HUES48 (cell line): ENCODE results near the gene FAM180B.
"Not testable (repeated sequence)": the region's sequence is repeated elsewhere in the genome, so short reads cannot be mapped to it uniquely, and the experiment has no call there.

Source experiments
- H3K27ac ChIP-seq: one replicate; pipeline ENCODE4 v1.7.0; 2013; ENCODE audit warnings: low read depth, low read length, inconsistent platforms
- H3K27me3 ChIP-seq: 2 replicates; pipeline ENCODE4 v1.6.1; 2013; ENCODE audit warnings: mild to moderate bottlenecking, low read length; ENCODE audit not compliant: control insufficient read depth, insufficient read depth
- H3K36me3 ChIP-seq: 2 replicates; pipeline ENCODE4 v1.6.1; 2013; ENCODE audit warnings: low read length; ENCODE audit not compliant: control insufficient read depth, insufficient read depth
- H3K4me1 ChIP-seq: 2 replicates; pipeline ENCODE4 v1.6.1; 2013; ENCODE audit warnings: mild to moderate bottlenecking, low read length; ENCODE audit not compliant: control insufficient read depth, insufficient read depth
- H3K4me3 ChIP-seq: 2 replicates; pipeline ENCODE4 v1.5.1; 2013; ENCODE audit warnings: mild to moderate bottlenecking, low read depth, low read length
- H3K9ac ChIP-seq: 2 replicates; pipeline ENCODE4 v1.6.1; 2013; ENCODE audit warnings: mild to moderate bottlenecking, low read depth, low read length, moderate library complexity
- H3K9me3 ChIP-seq: 2 replicates; pipeline ENCODE4 v1.6.1; 2013; ENCODE audit warnings: low read length; ENCODE audit not compliant: control insufficient read depth, insufficient read depth

Gene FAM180B

GRCh38 chr11:47586098-47586855 lies at the start of gene FAM180B:
TSS of gene FAM180B (plus strand) at chr11:47586678. CDS start at chr11:47586769, 91 bp downstream.
- Histone ChIP-seq H3K9ac (no peak within 1 kb of the TSS), H3K27me3 (0 out of 2 replicates have a peak, but pooled peaks cover 4% of the 10 kb centered on the region), H3K27ac (no peak within 1 kb of the TSS), H3K4me1 (no peaks in the 10 kb centered on the region), H3K9me3 (no peaks in the 10 kb centered on the region), H3K4me3 (no peak within 1 kb of the TSS), H3K36me3 (peaks cover 38% of the 10 kb centered on the region)

GRCh38 chr11:47536915-47537314 lies 49.6 kb upstream of the FAM180B start:
- Histone ChIP-seq H3K27ac (no peak overlapping the region), H3K36me3 (0 out of 2 replicates have a peak, but pooled peaks cover 4% of the 10 kb centered on the region), H3K27me3 (no peaks in the 10 kb centered on the region), H3K9me3 (no peaks in the 10 kb centered on the region), H3K4me1 (peaks cover 23% of the 10 kb centered on the region), H3K9ac (no peak overlapping the region), H3K4me3 (no peak overlapping the region)

GRCh38 chr11:47538741-47539565 lies 47.5 kb upstream of the FAM180B start:
- H3K4me1 ChIP-seq: peaks cover 22% of the 10 kb centered on the region
- H3K27ac ChIP-seq: no peak overlapping the region
- 0 out of 2 replicates have a peak, but pooled peaks cover 4% of the 10 kb centered on the region for H3K36me3 ChIP-seq
- no peaks in the 10 kb centered on the region for H3K9me3 ChIP-seq
- no peak overlapping the region; the same call in 1 of the 2 replicates for H3K9ac ChIP-seq
- H3K27me3 ChIP-seq: no peaks in the 10 kb centered on the region
- H3K4me3 ChIP-seq: no peak overlapping the region

- Histone ChIP-seq H3K9me3 (no peaks in the 10 kb centered on the region), H3K4me1 (peaks cover 22% of the 10 kb centered on the region), H3K27me3 (no peaks in the 10 kb centered on the region), H3K36me3 (peaks cover 7% of the 10 kb centered on the region; the same call in 1 of the 2 replicates), H3K4me3 (no peak overlapping the region), H3K9ac (no peak overlapping the region), H3K27ac (no peak overlapping the region)
These were observed 46.8 kb upstream of the FAM180B start for GRCh38 chr11:47539681-47540039.

- Histone ChIP-seq H3K9ac (no peak overlapping the region), H3K27ac (no peak overlapping the region), H3K4me3 (no peak overlapping the region), H3K36me3 (peaks cover 4% of the 10 kb centered on the region; the same call in 1 of the 2 replicates), H3K27me3 (no peaks in the 10 kb centered on the region), H3K9me3 (no peaks in the 10 kb centered on the region), H3K4me1 (peaks cover 22% of the 10 kb centered on the region)
These were observed 45.4 kb upstream of the FAM180B start for GRCh38 chr11:47541070-47541469.

GRCh38 chr11:47545298-47545697 lies 41.2 kb upstream of the FAM180B start:
- peaks cover 6% of the 10 kb centered on the region; the same call in 1 of the 2 replicates for H3K4me1 ChIP-seq
- no peak overlapping the region for H3K9ac ChIP-seq
- H3K27ac ChIP-seq: no peak overlapping the region
- H3K9me3 ChIP-seq: no peaks in the 10 kb centered on the region
- H3K27me3 ChIP-seq: no peaks in the 10 kb centered on the region
- H3K36me3 ChIP-seq: peaks cover 13% of the 10 kb centered on the region; the same call in 1 of the 2 replicates
- H3K4me3 ChIP-seq: no peak overlapping the region

- Histone ChIP-seq H3K36me3 (peaks cover 18% of the 10 kb centered on the region; the same call in 1 of the 2 replicates), H3K4me1 (peaks cover 13% of the 10 kb centered on the region)
These were observed 40.2 kb upstream of the FAM180B start for GRCh38 chr11:47546274-47546673.

GRCh38 chr11:47550288-47551047 lies 36.0 kb upstream of the FAM180B start:
- H3K9ac ChIP-seq: no peak overlapping the region
- H3K36me3 ChIP-seq: peaks cover 14% of the 10 kb centered on the region; the same call in 1 of the 2 replicates
- peak overlapping the region; percentile 100; the same call in 1 of the 2 replicates for H3K4me3 ChIP-seq
- H3K27ac ChIP-seq: no peak overlapping the region
- H3K27me3 ChIP-seq: no peaks in the 10 kb centered on the region
- H3K4me1 ChIP-seq: peaks cover 17% of the 10 kb centered on the region
- H3K9me3 ChIP-seq: no peaks in the 10 kb centered on the region

More at GRCh38 chr11:47546274-47546673, 40.2 kb upstream of the FAM180B start:
- not testable (repeated sequence) for H3K4me3 ChIP-seq, H3K27ac ChIP-seq, H3K9me3 ChIP-seq, H3K9ac ChIP-seq, H3K27me3 ChIP-seq

GRCh38 chr11:47551086-47551485 lies 35.4 kb upstream of the FAM180B start:
- Histone ChIP-seq H3K4me1 (peaks cover 17% of the 10 kb centered on the region), H3K9me3 (no peaks in the 10 kb centered on the region), H3K27me3 (no peaks in the 10 kb centered on the region), H3K36me3 (peaks cover 14% of the 10 kb centered on the region; the same call in 1 of the 2 replicates), H3K9ac (no peak overlapping the region), H3K27ac (peak overlapping the region; percentile 82), H3K4me3 (peak overlapping the region; percentile 100)

GRCh38 chr11:47552056-47552565 lies 34.4 kb upstream of the FAM180B start:
- Histone ChIP-seq H3K4me3 (peak overlapping the region; percentile 100), H3K9ac (peak overlapping the region; percentile 98), H3K27me3 (no peaks in the 10 kb centered on the region), H3K4me1 (peaks cover 17% of the 10 kb centered on the region), H3K9me3 (no peaks in the 10 kb centered on the region), H3K27ac (peak overlapping the region; percentile 94), H3K36me3 (peaks cover 14% of the 10 kb centered on the region; the same call in 1 of the 2 replicates)
